KMS-11 (cell line): ENCODE measurements around the gene AP1S3.

Source experiments
- H2AFZ ChIP-seq: fragments of 200-600 bp; sonication (generic); 2 replicates; pipeline ENCODE4 v1.6.1; 2016; ENCODE audit warnings: antibody characterized with exemption, mixed run types, low read depth
- H3K27ac ChIP-seq: fragments of 200-600 bp; sonication (generic); 2 replicates; pipeline ENCODE4 v1.6.1; 2016; ENCODE audit warnings: mild to moderate bottlenecking, mixed run types
- H3K27me3 ChIP-seq: fragments of 200-600 bp; sonication (generic); 2 replicates; pipeline ENCODE4 v1.6.1; 2017; ENCODE audit warnings: mild to moderate bottlenecking, low read depth, mixed run types, moderate library complexity; ENCODE audit not compliant: insufficient read depth
- H3K36me3 ChIP-seq: fragments of 200-600 bp; sonication (generic); 2 replicates; pipeline ENCODE4 v1.6.1; 2017; ENCODE audit warnings: mild to moderate bottlenecking, mixed run types; ENCODE audit not compliant: insufficient read depth
- H3K4me1 ChIP-seq: fragments of 200-600 bp; sonication (generic); 2 replicates; pipeline ENCODE4 v1.6.1; 2016; ENCODE audit warnings: mild to moderate bottlenecking, low read depth, mixed run types; ENCODE audit not compliant: poor library complexity, severe bottlenecking
- H3K4me2 ChIP-seq: fragments of 200-600 bp; sonication (generic); 2 replicates; pipeline ENCODE4 v1.7.0; 2016; ENCODE audit warnings: mild to moderate bottlenecking, mixed run types
- H3K4me3 ChIP-seq: fragments of 200-600 bp; sonication (generic); IDR thresholded peaks from 2 replicates; pipeline ENCODE4 v1.6.1; 2017; ENCODE audit warnings: low read depth, low read length, mixed read lengths; ENCODE audit not compliant: insufficient read depth
- H3K79me2 ChIP-seq: fragments of 200-600 bp; sonication (generic); 2 replicates; pipeline ENCODE4 v1.6.1; 2016; ENCODE audit warnings: low read depth, mixed run types; ENCODE audit not compliant: insufficient read depth
- H3K9ac ChIP-seq: fragments of 200-600 bp; sonication (generic); 2 replicates; pipeline ENCODE4 v1.6.1; 2016; ENCODE audit warnings: mild to moderate bottlenecking, mixed run types
- H4K20me1 ChIP-seq: fragments of 200-600 bp; sonication (generic); 2 replicates; pipeline ENCODE4 v1.6.1; 2016; ENCODE audit warnings: mild to moderate bottlenecking, mixed run types; ENCODE audit not compliant: insufficient read depth
- TF ChIP-seq, protein P1 (sequence below): fragments of 200-600 bp; sonication (generic); conservative IDR thresholded peaks from 2 replicates; pipeline ENCODE4 v1.6.1; 2017; ENCODE audit warnings: low read depth, mild to moderate bottlenecking, antibody characterized with exemption, low read length, moderate library complexity, mixed read lengths

The AP1S3 gene

GRCh38 chr2:223771475-223771874, 65.9 kb downstream of the AP1S3 start:
- no peaks in the 10 kb centered on the region for H3K4me1 ChIP-seq
- no peak overlapping the region for H3K4me3 ChIP-seq
- no peaks in the 10 kb centered on the region for H3K79me2 ChIP-seq
- H4K20me1 ChIP-seq = no peaks in the 10 kb centered on the region
- no peak overlapping the region for H2AFZ ChIP-seq
- H3K9ac ChIP-seq = no peak overlapping the region
- no peaks in the 10 kb centered on the region for H3K36me3 ChIP-seq
- H3K27me3 ChIP-seq = no peaks in the 10 kb centered on the region
- H3K27ac ChIP-seq = no peak overlapping the region
- H3K4me2 ChIP-seq = no peak overlapping the region
- TF ChIP-seq, protein P1, sequence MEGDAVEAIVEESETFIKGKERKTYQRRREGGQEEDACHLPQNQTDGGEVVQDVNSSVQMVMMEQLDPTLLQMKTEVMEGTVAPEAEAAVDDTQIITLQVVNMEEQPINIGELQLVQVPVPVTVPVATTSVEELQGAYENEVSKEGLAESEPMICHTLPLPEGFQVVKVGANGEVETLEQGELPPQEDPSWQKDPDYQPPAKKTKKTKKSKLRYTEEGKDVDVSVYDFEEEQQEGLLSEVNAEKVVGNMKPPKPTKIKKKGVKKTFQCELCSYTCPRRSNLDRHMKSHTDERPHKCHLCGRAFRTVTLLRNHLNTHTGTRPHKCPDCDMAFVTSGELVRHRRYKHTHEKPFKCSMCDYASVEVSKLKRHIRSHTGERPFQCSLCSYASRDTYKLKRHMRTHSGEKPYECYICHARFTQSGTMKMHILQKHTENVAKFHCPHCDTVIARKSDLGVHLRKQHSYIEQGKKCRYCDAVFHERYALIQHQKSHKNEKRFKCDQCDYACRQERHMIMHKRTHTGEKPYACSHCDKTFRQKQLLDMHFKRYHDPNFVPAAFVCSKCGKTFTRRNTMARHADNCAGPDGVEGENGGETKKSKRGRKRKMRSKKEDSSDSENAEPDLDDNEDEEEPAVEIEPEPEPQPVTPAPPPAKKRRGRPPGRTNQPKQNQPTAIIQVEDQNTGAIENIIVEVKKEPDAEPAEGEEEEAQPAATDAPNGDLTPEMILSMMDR = no peak

DNA sequence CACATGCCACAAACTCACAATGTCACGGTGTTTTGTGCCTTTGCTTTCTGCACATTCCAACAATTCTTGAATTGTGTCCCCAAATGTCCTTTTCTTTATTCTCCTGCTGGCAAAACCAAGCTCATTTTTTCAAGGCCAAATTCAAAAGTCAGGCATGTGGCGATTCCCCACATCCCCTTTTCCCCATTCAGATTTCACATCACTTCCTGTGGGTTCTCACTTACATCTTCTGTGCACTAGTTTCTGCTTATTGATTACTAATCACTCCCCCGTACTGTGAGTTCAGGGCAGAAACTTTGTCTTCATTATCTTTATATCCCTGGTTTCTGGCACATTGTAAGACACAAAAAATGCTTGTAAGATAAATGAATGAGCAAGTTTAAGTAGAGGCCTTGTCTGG, 69.2 kb downstream of the AP1S3 start:
- Histone ChIP-seq H3K9ac (no peak overlapping the region), H3K4me3 (no peak overlapping the region), H2AFZ (no peak overlapping the region), H3K27ac (no peak overlapping the region), H4K20me1 (no peaks in the 10 kb centered on the region), H3K4me2 (no peak overlapping the region), H3K4me1 (peaks cover 5% of the 10 kb centered on the region), H3K27me3 (no peaks in the 10 kb centered on the region), H3K36me3 (no peaks in the 10 kb centered on the region), H3K79me2 (no peaks in the 10 kb centered on the region)
- TF ChIP-seq, protein P1 = no peak

- H3K4me3 ChIP-seq = no peak overlapping the region
- H3K36me3 ChIP-seq = no peaks in the 10 kb centered on the region
- H2AFZ ChIP-seq = no peak overlapping the region
- no peak overlapping the region for H3K4me2 ChIP-seq
- H3K27me3 ChIP-seq = no peaks in the 10 kb centered on the region
- H4K20me1 ChIP-seq = no peaks in the 10 kb centered on the region
- H3K9ac ChIP-seq = no peak overlapping the region
- H3K79me2 ChIP-seq = no peaks in the 10 kb centered on the region
- H3K4me1 ChIP-seq = peaks cover 13% of the 10 kb centered on the region
- H3K27ac ChIP-seq = no peak overlapping the region
- TF ChIP-seq, protein P1 = no peak
Observed at GRCh38 chr2:223767341-223767740, 70.0 kb downstream of the AP1S3 start.

DNA sequence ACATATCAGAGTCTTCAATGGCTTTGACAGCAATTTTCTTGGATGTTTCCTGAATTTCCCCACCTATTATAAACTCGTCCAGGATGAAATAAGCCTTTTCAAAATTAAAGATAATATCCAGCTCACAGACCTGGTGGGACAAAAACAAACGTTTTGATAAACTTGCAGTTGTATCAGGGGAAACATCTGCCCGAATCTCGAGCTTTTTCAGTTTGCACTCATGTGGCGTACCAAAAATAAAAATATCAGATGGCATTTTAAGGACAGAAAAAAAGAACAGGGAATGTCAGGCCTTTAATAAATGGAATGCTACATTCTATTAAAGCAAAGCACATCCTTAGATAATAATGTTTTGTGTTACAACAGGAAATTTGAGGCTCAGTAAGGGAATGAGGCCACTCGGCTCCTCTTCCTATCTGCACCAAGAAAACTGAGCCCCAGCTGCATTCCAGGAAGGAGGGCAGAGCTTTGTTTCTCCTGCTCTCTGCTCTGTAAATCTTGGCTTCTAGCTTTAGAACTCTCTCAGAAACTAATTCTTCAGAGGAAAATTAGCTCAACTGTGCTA, 72.1 kb downstream of the AP1S3 start:
- Histone ChIP-seq H3K27ac (no peak overlapping the region), H3K36me3 (no peaks in the 10 kb centered on the region), H2AFZ (no peak overlapping the region), H3K4me3 (no peak overlapping the region), H3K4me2 (no peak overlapping the region), H3K9ac (no peak overlapping the region), H4K20me1 (no peaks in the 10 kb centered on the region), H3K4me1 (peaks cover 29% of the 10 kb centered on the region), H3K79me2 (no peaks in the 10 kb centered on the region), H3K27me3 (no peaks in the 10 kb centered on the region)
- TF ChIP-seq, protein P1 = no peak
